Measurements from ENCODE around the gene LCP2.

LCP2 gene

GRCh38 chr5:170211575-170212334, 85.8 kb downstream of the LCP2 start:
- no peak for DNase-seq

GRCh38 chr5:170206958-170207357, 90.6 kb downstream of the LCP2 start:
- no peak for DNase-seq

DNA sequence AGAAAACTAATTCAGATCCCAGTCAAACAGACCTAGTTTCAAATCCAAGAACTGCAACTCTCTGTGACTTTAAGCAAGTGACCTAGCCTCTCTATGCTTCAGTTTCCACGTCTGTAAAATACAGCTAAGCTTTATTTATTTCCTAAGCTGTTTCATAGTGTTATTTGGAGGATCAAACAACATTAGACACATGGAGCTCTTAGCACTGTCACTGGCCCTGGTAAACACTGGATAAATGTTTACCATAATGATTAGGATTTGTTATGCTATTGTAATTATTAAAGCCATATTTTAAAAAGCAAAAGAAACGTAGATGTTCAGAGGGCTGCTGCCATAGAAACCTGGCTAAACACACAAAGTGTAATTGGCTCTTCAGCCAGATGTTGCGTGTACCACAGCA, 91.4 kb downstream of the LCP2 start:
- DNase-seq: no peak

DNA sequence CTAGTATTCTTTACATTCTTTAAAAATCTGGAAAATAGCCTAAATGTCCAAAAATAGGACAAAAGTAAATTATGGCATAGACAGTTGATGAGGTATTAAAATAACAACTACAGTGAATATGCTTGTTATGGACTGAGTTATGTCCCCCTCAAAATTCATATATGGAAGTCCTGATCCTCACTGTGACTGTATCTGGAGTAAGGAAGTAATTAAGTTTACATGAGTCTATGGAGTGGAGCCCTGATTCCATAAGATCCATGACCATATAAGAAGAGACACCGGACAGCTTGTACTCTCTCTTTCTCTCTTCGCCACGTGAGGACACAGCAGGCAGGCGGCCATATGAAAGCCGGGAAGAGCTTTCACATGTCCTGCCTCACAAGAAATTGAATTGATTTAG, 93.4 kb downstream of the LCP2 start:
- no peak for DNase-seq

GRCh38 chr5:170202117-170202516, 95.5 kb downstream of the LCP2 start:
- no peak for DNase-seq

DNA sequence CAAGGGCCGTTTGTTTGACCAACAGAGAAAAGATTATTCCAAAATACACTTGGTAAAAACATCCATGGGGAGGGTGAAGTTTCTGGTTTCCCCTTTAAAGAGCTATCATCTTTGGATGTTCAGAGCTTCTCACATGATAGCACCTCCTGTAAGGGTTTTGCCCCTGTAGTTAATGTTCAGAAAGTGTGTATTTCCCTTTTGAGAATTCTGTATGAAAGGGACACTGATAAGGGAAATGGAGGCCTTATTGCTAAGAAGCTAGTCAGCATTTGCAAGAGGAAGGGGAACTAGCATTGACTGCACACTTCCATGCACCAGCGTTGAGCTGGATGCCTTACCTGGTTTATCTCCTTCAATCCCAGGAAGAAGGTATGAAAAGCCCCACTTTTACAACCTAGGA, 96.3 kb downstream of the LCP2 start:
- peak in 1 of 2 donors; percentile 17 for DNase-seq

- peak; percentile 8 to 9 for DNase-seq
These were observed 96.7 kb downstream of the LCP2 start for GRCh38 chr5:170200876-170201275.

Data from inflammatory macrophage (primary cell).